Measurements from ENCODE around the gene FAM180B. TPM values are rescaled to one million over a fixed set of nuclear protein-coding genes. Genes with fewer than 3 reads are reported as not detected.

FAM180B gene
- total RNA-seq, 1 donor = not detected

DNA sequence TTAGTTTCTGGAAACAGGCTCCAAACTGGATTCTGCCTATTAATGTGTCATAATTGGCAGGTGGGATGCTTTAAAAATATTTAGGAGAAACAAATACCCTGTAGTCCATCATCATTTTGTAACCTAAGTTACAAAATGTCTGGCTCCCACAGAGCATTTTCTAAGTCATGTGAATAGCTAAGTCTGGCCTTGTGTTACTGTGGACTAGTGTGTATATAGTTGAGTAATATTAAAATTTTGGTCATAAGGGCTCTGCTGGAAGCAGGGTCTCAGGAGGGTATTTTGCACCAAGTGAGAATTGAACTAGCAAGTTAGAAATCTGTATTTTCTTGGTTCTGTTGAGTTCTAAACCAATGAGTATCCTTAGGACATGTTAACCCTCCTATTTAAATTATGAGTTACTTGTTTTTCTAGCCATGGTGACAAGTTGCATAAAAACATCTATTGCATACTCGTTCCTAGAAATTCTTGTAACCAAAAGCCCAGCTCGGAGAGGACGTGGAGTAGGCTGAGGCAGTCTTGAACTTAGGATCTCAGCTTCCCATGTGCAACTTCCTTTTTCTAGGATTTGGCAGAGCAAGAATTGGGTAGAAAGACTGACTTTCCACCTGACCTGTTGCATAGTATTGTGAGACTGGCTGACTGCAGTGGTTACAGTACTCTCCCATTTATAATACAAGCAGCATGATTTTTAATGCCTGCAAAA lies 15.7 kb upstream of the FAM180B start:
- peaks cover 6% of the 10 kb centered on the region for H4K20me1 ChIP-seq (ENCODE audit: insufficient read depth, low read length)
- no peak overlapping the region for H3K27ac ChIP-seq (ENCODE audit: low read depth, low read length)
- DNase-seq (ENCODE audit: insufficient read length, low spot score, missing footprints) = no peak
- H3K4me1 ChIP-seq (ENCODE audit: insufficient read depth, low read length) = peaks cover 28% of the 10 kb centered on the region
- no peak overlapping the region for H2AFZ ChIP-seq (ENCODE audit: low read length)
- H3K79me2 ChIP-seq (ENCODE audit: insufficient read depth, low read length) = peaks cover 61% of the 10 kb centered on the region
- H3K36me3 ChIP-seq (ENCODE audit: insufficient read depth, low read length) = peaks cover 31% of the 10 kb centered on the region
- no peak overlapping the region for H3K4me2 ChIP-seq (ENCODE audit: insufficient read depth, low read length)
- H3K9me3 ChIP-seq (ENCODE audit: low read depth, low read length) = no peaks in the 10 kb centered on the region
- no peak overlapping the region for H3K4me3 ChIP-seq (ENCODE audit: insufficient read depth, low read length)
- no peaks in the 10 kb centered on the region for H3K27me3 ChIP-seq (ENCODE audit: insufficient read depth, low read length)
- TF ChIP-seq, protein P1, sequence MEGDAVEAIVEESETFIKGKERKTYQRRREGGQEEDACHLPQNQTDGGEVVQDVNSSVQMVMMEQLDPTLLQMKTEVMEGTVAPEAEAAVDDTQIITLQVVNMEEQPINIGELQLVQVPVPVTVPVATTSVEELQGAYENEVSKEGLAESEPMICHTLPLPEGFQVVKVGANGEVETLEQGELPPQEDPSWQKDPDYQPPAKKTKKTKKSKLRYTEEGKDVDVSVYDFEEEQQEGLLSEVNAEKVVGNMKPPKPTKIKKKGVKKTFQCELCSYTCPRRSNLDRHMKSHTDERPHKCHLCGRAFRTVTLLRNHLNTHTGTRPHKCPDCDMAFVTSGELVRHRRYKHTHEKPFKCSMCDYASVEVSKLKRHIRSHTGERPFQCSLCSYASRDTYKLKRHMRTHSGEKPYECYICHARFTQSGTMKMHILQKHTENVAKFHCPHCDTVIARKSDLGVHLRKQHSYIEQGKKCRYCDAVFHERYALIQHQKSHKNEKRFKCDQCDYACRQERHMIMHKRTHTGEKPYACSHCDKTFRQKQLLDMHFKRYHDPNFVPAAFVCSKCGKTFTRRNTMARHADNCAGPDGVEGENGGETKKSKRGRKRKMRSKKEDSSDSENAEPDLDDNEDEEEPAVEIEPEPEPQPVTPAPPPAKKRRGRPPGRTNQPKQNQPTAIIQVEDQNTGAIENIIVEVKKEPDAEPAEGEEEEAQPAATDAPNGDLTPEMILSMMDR (IDR thresholded peaks at IDR 0.05; ENCODE audit: extremely low read depth, low read depth, low read length) = no peak

DNA sequence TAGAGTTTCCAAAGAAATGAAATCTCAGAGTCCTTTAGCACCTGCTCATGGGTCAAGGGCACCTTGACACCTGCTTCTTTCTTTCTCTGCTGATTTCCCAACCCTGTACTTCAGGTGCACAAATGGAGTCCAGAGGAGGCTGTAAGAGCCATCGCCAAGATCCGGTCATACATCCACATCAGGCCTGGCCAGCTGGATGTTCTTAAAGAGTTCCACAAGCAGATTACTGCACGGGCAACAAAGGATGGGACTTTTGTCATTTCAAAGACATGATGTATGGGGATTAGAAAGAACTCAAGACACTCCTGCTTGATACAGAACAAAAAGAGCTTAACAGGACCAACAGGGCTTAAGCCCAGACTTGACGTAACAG lies 15.1 kb upstream of the FAM180B start:
- peak overlapping the region; percentile 54 for H3K27ac ChIP-seq (ENCODE audit: low read depth, low read length)
- H3K79me2 ChIP-seq (ENCODE audit: insufficient read depth, low read length) = peaks cover 59% of the 10 kb centered on the region
- peaks cover 6% of the 10 kb centered on the region for H4K20me1 ChIP-seq (ENCODE audit: insufficient read depth, low read length)
- H3K36me3 ChIP-seq (ENCODE audit: insufficient read depth, low read length) = peaks cover 34% of the 10 kb centered on the region
- no peak for DNase-seq (ENCODE audit: insufficient read length, low spot score, missing footprints)
- no peaks in the 10 kb centered on the region for H3K27me3 ChIP-seq (ENCODE audit: insufficient read depth, low read length)
- H3K4me1 ChIP-seq (ENCODE audit: insufficient read depth, low read length) = peaks cover 25% of the 10 kb centered on the region
- H3K9me3 ChIP-seq (ENCODE audit: low read depth, low read length) = no peaks in the 10 kb centered on the region
- no peak overlapping the region for H2AFZ ChIP-seq (ENCODE audit: low read length)
- no peak overlapping the region for H3K4me2 ChIP-seq (ENCODE audit: insufficient read depth, low read length)
- TF ChIP-seq, protein P1 (IDR thresholded peaks at IDR 0.05; ENCODE audit: extremely low read depth, low read depth, low read length) = no peak
- no peak overlapping the region for H3K4me3 ChIP-seq (ENCODE audit: insufficient read depth, low read length)

GRCh38 chr11:47571895-47572294 lies 14.6 kb upstream of the FAM180B start:
- peak; percentile 95 for DNase-seq (ENCODE audit: insufficient read length, low spot score, missing footprints)
- TF ChIP-seq, protein P1 (IDR thresholded peaks at IDR 0.05; ENCODE audit: extremely low read depth, low read depth, low read length) = no peak
- H2AFZ ChIP-seq (ENCODE audit: low read length) = no peak overlapping the region
- no peak overlapping the region for H3K4me3 ChIP-seq (ENCODE audit: insufficient read depth, low read length)
- no peaks in the 10 kb centered on the region for H3K9me3 ChIP-seq (ENCODE audit: low read depth, low read length)
- H3K27ac ChIP-seq (ENCODE audit: low read depth, low read length) = peak overlapping the region; percentile 60
- peaks cover 58% of the 10 kb centered on the region for H3K79me2 ChIP-seq (ENCODE audit: insufficient read depth, low read length)
- H3K27me3 ChIP-seq (ENCODE audit: insufficient read depth, low read length) = no peaks in the 10 kb centered on the region
- H4K20me1 ChIP-seq (ENCODE audit: insufficient read depth, low read length) = peaks cover 6% of the 10 kb centered on the region
- peak overlapping the region; percentile 26 for H3K4me2 ChIP-seq (ENCODE audit: insufficient read depth, low read length)
- peaks cover 35% of the 10 kb centered on the region for H3K36me3 ChIP-seq (ENCODE audit: insufficient read depth, low read length)
- peaks cover 22% of the 10 kb centered on the region for H3K4me1 ChIP-seq (ENCODE audit: insufficient read depth, low read length)

- TF ChIP-seq, protein P1 (IDR thresholded peaks at IDR 0.05; ENCODE audit: extremely low read depth, low read depth, low read length) = no peak
- H3K4me1 ChIP-seq (ENCODE audit: insufficient read depth, low read length) = peaks cover 30% of the 10 kb centered on the region
- H3K27ac ChIP-seq (ENCODE audit: low read depth, low read length) = peak overlapping the region; percentile 60
- no peak overlapping the region for H3K4me3 ChIP-seq (ENCODE audit: insufficient read depth, low read length)
- no peak overlapping the region for H2AFZ ChIP-seq (ENCODE audit: low read length)
- H3K79me2 ChIP-seq (ENCODE audit: insufficient read depth, low read length) = peaks cover 59% of the 10 kb centered on the region
- H3K4me2 ChIP-seq (ENCODE audit: insufficient read depth, low read length) = peak overlapping the region; percentile 26
- no peaks in the 10 kb centered on the region for H3K9me3 ChIP-seq (ENCODE audit: low read depth, low read length)
- peaks cover 42% of the 10 kb centered on the region for H3K36me3 ChIP-seq (ENCODE audit: insufficient read depth, low read length)
- peak; percentile 86 for DNase-seq (ENCODE audit: insufficient read length, low spot score, missing footprints)
- H4K20me1 ChIP-seq (ENCODE audit: insufficient read depth, low read length) = peaks cover 6% of the 10 kb centered on the region
- no peaks in the 10 kb centered on the region for H3K27me3 ChIP-seq (ENCODE audit: insufficient read depth, low read length)
Measured at GRCh38 chr11:47572715-47573255, 13.7 kb upstream of the FAM180B start.

Measured in osteoblast (primary cell).